Spleen (tissue), 11 donors: Measurements from ENCODE around the gene SV2B. TPM values are rescaled to one million over a fixed set of nuclear protein-coding genes. Genes with fewer than 3 reads are reported as not detected.

ENCODE experiments used
- DNase-seq: peaks from one replicate; pipeline ENCODE4 v3.0.0-alpha.2; 2020
- H3K27ac ChIP-seq, 8 donors: fragments of 200-600 bp; sonication (generic) in 7 of 8; 1 replicate in 4 of 8; 2 replicates in 4 of 8; pipeline versions ENCODE4 v1.5.0 to v1.8.0; 2016 to 2021; ENCODE audit warnings: inconsistent platforms in 4 of 8, mild to moderate bottlenecking in 4 of 8, moderate library complexity in 1 of 8
- H3K27me3 ChIP-seq, 7 donors: fragments of 200-600 bp; sonication (generic) in 6 of 7; replicated peaks in 1 of 7; 1 replicate in 4 of 7; 2 replicates in 3 of 7; pipeline versions ENCODE4 v1.5.0 to v1.8.0; 2016 to 2021; ENCODE audit warnings: inconsistent platforms in 3 of 7, mild to moderate bottlenecking in 1 of 7
- H3K36me3 ChIP-seq, 6 donors: fragments of 200-600 bp; sonication (generic) in 5 of 6; 1 replicate in 4 of 6; 2 replicates in 2 of 6; pipeline versions ENCODE4 v1.5.0 to v1.8.0; 2016 to 2021; ENCODE audit warnings: inconsistent platforms in 2 of 6
- H3K4me1 ChIP-seq, 6 donors: fragments of 200-600 bp; sonication (generic) in 5 of 6; 1 replicate in 3 of 6; 2 replicates in 3 of 6; pipeline versions ENCODE4 v1.5.0 to v1.8.0; 2016 to 2021; ENCODE audit warnings: inconsistent platforms in 3 of 6
- H3K4me3 ChIP-seq, 8 donors: fragments of 200-600 bp; sonication (generic) in 7 of 8; 1 replicate in 4 of 8; 2 replicates in 4 of 8; pipeline versions ENCODE4 v1.5.0 to v1.8.0; 2016 to 2021; ENCODE audit warnings: inconsistent platforms in 4 of 8, mild to moderate bottlenecking in 4 of 8, moderate library complexity in 2 of 8
- H3K9me3 ChIP-seq, 8 donors: fragments of 200-600 bp; sonication (generic) in 7 of 8; 1 replicate in 4 of 8; 2 replicates in 4 of 8; pipeline versions ENCODE4 v1.5.0 to v1.8.0; 2016 to 2021; ENCODE audit warnings: inconsistent platforms in 4 of 8
- CTCF ChIP-seq, 11 experiments: fragments of 200-600 bp in 7 of 11; fragments of 450-650 bp in 4 of 11; sonication (generic) in 4 of 11; IDR thresholded peaks in 8 of 11; conservative IDR thresholded peaks in 3 of 11; 1 replicate in 7 of 11; 2 replicates in 4 of 11; pipeline versions ENCODE4 v1.4.0 to v1.8.0; 2016 to 2021; ENCODE audit warnings: antibody characterized with exemption in 11 of 11, inconsistent platforms in 4 of 11, mild to moderate bottlenecking in 1 of 11
- POLR2A ChIP-seq, 3 donors: fragments of 450-650 bp; IDR thresholded peaks; one replicate each; pipeline ENCODE4 v1.5.1; 2017; ENCODE audit warnings: antibody characterized with exemption in 3 of 3, mild to moderate bottlenecking in 1 of 3
- POLR2AphosphoS5 ChIP-seq, 3 donors: sonication (generic); formaldehyde crosslinking; IDR thresholded peaks; one replicate each; pipeline ENCODE4 v1.5.1; 2017; ENCODE audit warnings: antibody characterized with exemption in 3 of 3
- WGBS, 5 donors: extraction: QIAGEN DNeasy Blood & Tissue Kit in 3 of 5; methylation state at CpG; one replicate each; pipeline versions ENCODE4 v1.1.5 to v1.1.7; 2013 to 2018; 5-methylcytosine and 5-hydroxymethylcytosine counted together
- intact Hi-C: fragments of 100-400 bp; cut with DNase I; formaldehyde crosslinking; loops from one replicate; pipeline ENCODE4 v1.15.0; 2023; ENCODE audit warnings: low total_unique reads
- polyA plus RNA-seq, 3 donors: library from polyadenylated mRNA; stranded (reverse); fragments of 200-250 nt; gene quantifications; one replicate each; pipeline ENCODE4 v1.2.1, GENCODE V29; 2013
- total RNA-seq, 7 donors: library from RNA; depleted of rRNA in 3 of 7; stranded (reverse); fragments of >200 nt in 3 of 7; fragmentation: NEBNext Ultra II Directional in 4 of 7; extraction: Animal tissue kit (Norgen Biotek cat#: 25700) in 4 of 7; gene quantifications; one replicate each; pipeline versions ENCODE4 v1.1.0 to v1.2.1, GENCODE V29; 2016 to 2021
- donor health status: healthy with polysubstance abuse.
- donor health status: DM: no; HTN: no; CAD: no; lungs with moderate emphysema.
- donor health status: DM: no; HTN: no; CAD: no.
- donor health status: Bipolar disorder and iron deficiency.
- donor health status: healthy.
- donor health status: DM: no; HTN: no; CAD: no.
- donor health status: DM: yes; HTN: yes; CAD: no.

The SV2B gene
- total and polyA plus RNA-seq, 10 donors, result 0.07 to 1.2 (median 0.48) TPM

- no peaks in the 10 kb centered on the region for H3K9me3 ChIP-seq
- peaks cover 0 to 4% (median 0%) of the 10 kb centered on the region in 7 donors for H3K27me3 ChIP-seq
- TF ChIP-seq POLR2AphosphoS5 (IDR thresholded peaks at IDR 0.05) (no peak), POLR2A (IDR thresholded peaks at IDR 0.05) (no peak), CTCF (IDR thresholded peaks at IDR 0.05 in 8 of 11, conservative IDR thresholded peaks at IDR 0.05 in 3 of 11) (no peak)
- H3K4me1 ChIP-seq, result no peaks in the 10 kb centered on the region
- no peak for DNase-seq
- H3K4me3 ChIP-seq, result no peak overlapping the region
- intact Hi-C loops, result no loop called here
- H3K36me3 ChIP-seq, result no peaks in the 10 kb centered on the region
- H3K27ac ChIP-seq, result no peak overlapping the region
- 56 to 74% (median 73%) methylated on average over 3 of the region's 3 CpGs for WGBS, 5 donors
Measured at GRCh38 chr15:91249591-91249990, 149.5 kb downstream of the SV2B start.

- no peak for DNase-seq
- Histone ChIP-seq H3K27me3 (peaks cover 0 to 14% (median 0%) of the 10 kb centered on the region in 7 donors), H3K36me3 (no peaks in the 10 kb centered on the region), H3K9me3 (no peaks in the 10 kb centered on the region), H3K4me3 (no peak overlapping the region), H3K27ac (no peak overlapping the region), H3K4me1 (peaks cover 0 to 4% (median 0%) of the 10 kb centered on the region in 6 donors)
- TF ChIP-seq CTCF (IDR thresholded peaks at IDR 0.05 in 8 of 11, conservative IDR thresholded peaks at IDR 0.05 in 3 of 11), result no peak
- TF ChIP-seq POLR2A (IDR thresholded peaks at IDR 0.05), result no peak
- TF ChIP-seq POLR2AphosphoS5 (IDR thresholded peaks at IDR 0.05), result no peak
- WGBS, 5 donors, result 80 to 95% (median 85%) methylated on average over 7 of the region's 7 CpGs
- intact Hi-C loops, result no loop called here
Measured at GRCh38 chr15:91252322-91252721, 152.3 kb downstream of the SV2B start.

- DNase-seq, result no peak
- Histone ChIP-seq H3K36me3 (no peaks in the 10 kb centered on the region), H3K27me3 (peaks cover 0 to 14% (median 0%) of the 10 kb centered on the region in 7 donors), H3K4me3 (no peak overlapping the region), H3K4me1 (peaks cover 0 to 4% (median 0%) of the 10 kb centered on the region in 6 donors), H3K27ac (no peak overlapping the region), H3K9me3 (no peaks in the 10 kb centered on the region)
- TF ChIP-seq POLR2A (IDR thresholded peaks at IDR 0.05) (no peak), CTCF (IDR thresholded peaks at IDR 0.05 in 8 of 11, conservative IDR thresholded peaks at IDR 0.05 in 3 of 11) (no peak), POLR2AphosphoS5 (IDR thresholded peaks at IDR 0.05) (no peak)
- WGBS, 5 donors, result 81 to 88% (median 86%) methylated on average over 2 of the region's 2 CpGs
- intact Hi-C loops, result no loop called here
Measured at GRCh38 chr15:91252756-91253155, 152.7 kb downstream of the SV2B start.

GRCh38 chr15:91253605-91254004 is 153.5 kb downstream of the SV2B start:
- TF ChIP-seq CTCF (IDR thresholded peaks at IDR 0.05 in 8 of 11, conservative IDR thresholded peaks at IDR 0.05 in 3 of 11) (no peak), POLR2A (IDR thresholded peaks at IDR 0.05) (no peak), POLR2AphosphoS5 (IDR thresholded peaks at IDR 0.05) (no peak)
- Histone ChIP-seq H3K4me1 (peaks cover 0 to 6% (median 0%) of the 10 kb centered on the region in 6 donors), H3K27me3 (peaks cover 0 to 21% (median 0%) of the 10 kb centered on the region in 7 donors), H3K4me3 (no peak overlapping the region), H3K36me3 (no peaks in the 10 kb centered on the region), H3K9me3 (no peaks in the 10 kb centered on the region), H3K27ac (no peak overlapping the region)
- no peak for DNase-seq
- intact Hi-C loops, result no loop called here
- 35 to 53% (median 43%) methylated on average over 3 of the region's 3 CpGs for WGBS, 5 donors
